GM18505 (cell line): ENCODE measurements around the gene WNT11.

ENCODE experiments used
- ATAC-seq: cut with Tn5 transposase; IDR thresholded peaks from one replicate; pipeline ENCODE4 v1.9.1; 2021; ENCODE audit not compliant: unreplicated experiment
- POLR2A ChIP-seq: IDR thresholded peaks from 4 replicates; pipeline ENCODE4 v1.6.1; 2011; ENCODE audit warnings: borderline replicate concordance; ENCODE audit not compliant: insufficient read depth, insufficient read length; ENCODE audit errors: extremely low read depth

WNT11 gene

DNA sequence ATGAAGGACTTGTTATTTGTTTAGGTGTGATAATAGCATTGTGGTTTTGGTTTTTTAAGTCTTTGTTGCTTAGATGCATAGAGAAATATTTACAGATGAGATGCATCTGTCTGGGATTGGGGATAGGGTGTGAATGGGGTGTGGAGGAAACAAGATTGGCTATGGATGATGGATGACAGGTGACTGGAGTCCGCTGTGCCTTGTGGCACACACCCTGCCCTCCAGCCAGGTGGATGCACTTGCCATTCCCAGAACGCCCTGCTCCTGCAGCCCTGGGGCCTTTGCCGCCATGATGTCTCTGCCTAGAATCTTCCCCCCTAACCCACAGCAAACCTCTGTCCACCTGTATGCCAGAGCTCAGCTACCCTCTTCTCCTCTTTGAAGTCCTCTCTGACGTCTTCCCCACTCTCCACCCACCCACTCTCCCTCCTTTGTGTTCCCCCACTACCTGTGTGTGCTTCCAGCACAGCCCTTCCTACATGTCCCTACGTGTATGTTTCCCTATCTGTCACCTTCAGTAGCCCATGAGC lies 54.7 kb downstream of the WNT11 start:
- ATAC-seq, result no peak
- TF ChIP-seq POLR2A, result no peak

- ATAC-seq, result no peak
- TF ChIP-seq POLR2A, result no peak
Measured at GRCh38 chr11:76150141-76150540, 56.2 kb downstream of the WNT11 start.

DNA sequence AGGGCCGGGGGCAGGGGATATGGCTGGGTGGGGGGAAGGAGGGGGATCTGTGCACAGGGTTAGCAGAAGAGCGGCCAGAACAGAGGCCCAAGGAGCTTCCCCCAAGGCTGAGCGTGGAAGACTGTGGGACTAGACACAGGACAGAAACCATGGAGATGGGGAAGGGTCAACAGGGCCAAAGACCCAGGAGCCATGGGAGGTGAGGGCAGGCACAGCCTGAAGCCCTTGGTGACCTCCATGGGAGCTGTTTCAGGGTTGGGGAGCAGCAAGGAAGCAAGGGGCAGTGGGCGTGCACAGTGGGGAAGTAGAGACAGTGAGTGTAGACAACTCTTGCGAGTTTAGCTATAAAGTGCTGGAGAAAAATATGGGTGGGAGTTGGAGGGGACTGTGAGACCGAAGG lies 56.6 kb downstream of the WNT11 start:
- no peak for TF ChIP-seq POLR2A
- no peak for ATAC-seq

DNA sequence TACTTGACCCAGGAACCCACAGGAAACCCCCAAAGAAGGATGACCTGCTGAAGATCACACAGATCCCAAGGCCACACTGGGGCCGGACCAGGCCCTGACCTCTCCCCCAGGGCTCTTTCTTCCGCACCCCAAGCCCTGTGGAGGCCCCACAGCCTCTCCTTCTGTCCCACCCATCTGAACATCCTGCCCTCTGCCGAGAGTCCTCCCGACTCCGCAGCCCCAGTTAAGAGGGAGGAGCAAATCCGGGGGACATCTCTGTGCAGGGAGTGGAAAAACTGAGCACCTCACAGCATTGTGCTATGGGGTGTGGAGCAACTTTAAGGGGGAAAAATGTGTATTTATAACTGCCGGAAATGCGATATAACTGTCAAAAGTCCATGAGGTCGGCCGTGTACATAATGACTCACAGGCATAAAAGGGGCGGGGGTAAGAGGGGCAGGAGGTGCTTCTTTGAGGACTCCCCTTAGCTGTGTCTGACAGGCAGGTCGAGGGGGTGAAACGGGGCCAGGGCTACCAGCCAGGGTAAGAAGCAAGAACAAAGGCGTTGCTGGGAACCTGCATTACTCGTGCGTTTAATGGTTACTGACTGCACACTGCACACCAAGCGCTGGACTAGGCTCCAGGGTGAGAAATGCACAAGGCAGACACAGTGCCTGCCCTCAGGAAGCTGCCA lies 57.2 kb downstream of the WNT11 start:
- no peak for TF ChIP-seq POLR2A
- ATAC-seq, result no peak

DNA sequence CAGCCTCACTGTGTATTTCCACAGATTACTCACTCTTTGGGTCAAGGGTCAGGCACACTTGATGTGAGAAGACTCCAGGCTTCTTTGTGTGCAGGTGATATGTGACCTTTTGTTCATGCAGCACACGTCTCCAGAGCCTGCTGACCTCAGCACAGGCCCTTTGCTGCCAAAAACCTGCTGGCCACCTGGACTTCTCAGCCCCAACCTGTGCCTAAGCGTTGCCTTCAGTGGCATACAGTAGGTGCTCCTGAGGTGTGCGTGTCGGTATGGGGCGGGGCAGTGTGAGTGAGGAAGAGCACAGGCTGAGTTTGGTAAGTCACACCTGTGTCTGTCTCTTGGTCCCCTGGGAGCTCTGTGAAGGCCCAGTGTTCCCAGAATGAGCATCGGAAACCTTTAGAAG lies 58.1 kb downstream of the WNT11 start:
- TF ChIP-seq POLR2A, result no peak
- ATAC-seq, result no peak

DNA sequence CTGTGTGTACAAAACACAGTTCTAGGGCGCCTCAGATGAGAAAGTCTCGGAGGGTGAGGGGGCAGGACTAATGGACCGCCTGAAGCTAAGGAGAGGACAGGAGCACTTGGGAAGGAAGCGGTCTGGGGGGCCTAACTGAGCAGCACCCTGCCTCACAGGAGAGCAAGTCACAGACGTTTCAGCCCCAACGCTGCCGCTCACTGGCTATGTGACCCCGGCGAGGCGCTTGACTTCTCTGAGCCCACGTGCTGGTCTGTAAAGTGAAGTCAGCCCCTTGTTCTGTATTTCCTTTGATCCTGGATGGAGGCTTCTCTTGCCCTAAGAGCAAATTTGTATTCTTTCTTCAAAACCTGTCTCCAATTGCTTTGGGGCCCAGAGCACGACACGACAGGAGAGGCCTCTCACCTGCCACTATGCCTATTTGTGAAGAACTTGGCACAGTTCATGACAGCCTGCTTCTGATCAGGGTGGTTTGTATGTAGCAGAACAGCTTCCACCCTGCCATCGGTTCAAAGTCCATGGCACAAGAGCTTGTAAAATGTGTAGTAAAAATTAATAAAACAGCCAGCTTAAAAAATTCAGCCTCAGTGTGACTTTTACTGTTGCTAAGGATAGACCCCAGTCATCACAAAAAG lies 59.1 kb downstream of the WNT11 start:
- TF ChIP-seq POLR2A, result no peak
- ATAC-seq, result no peak

DNA sequence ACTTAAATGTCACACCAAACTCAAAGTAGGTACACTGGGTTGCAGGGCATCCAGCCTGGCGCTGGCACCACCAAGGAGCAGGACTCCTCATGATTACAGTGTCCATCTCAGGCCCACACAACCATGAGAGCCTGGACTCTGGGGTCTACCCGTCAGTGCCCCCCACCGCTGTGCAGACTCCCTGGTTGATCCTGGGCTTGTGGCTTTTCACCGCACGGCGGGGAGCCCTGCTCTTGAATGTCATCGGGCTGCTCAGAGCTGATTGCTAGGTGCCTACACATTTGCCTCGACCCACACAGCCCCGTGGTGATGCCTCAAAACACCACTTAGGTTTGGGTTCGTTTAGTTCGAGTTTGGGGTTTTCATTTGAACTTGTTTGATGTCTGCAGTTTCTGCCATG lies 63.0 kb downstream of the WNT11 start:
- ATAC-seq, result no peak
- no peak for TF ChIP-seq POLR2A

- no peak for ATAC-seq
- peak; percentile 20 for TF ChIP-seq POLR2A
Measured at GRCh38 chr11:76141901-76142588, 64.3 kb downstream of the WNT11 start.

- no peak for TF ChIP-seq POLR2A
- ATAC-seq, result no peak
Measured at GRCh38 chr11:76140912-76141574, 65.3 kb downstream of the WNT11 start.

DNA sequence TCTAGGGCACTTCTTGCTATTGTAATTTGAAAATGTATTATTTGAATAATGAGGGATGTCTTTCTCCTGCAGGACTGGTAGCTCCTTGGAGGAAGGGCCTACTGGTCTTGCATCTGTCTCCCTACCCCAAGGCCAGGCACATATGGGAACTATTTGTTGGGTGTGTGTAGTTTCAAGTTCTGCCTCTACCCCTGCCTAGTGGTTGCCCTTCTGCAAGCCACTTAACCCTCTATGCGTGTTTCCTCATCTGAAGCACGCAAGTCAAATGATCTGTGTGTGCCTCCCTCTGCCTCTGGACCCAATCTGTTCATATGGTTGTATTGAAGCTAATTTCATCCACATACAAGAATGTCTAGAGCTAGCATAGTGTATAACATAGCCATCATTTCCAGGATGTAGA lies 67.0 kb downstream of the WNT11 start:
- ATAC-seq, result no peak
- no peak for TF ChIP-seq POLR2A
